Esophagus mucosa (tissue), 1 donor: ENCODE measurements around the gene ZBTB32. TPM values are rescaled to one million over a fixed set of nuclear protein-coding genes. Genes with fewer than 3 reads are reported as not detected.
A peak's percentile ranks its signal among the peaks of the same experiment; 100 is the strongest.
"Not testable (repeated sequence)": the region's sequence is repeated elsewhere in the genome, so short reads cannot be mapped to it uniquely, and the experiment has no call there.

Experiments
- ATAC-seq: fragments of 200-7000 bp; cut with Tn5 transposase; one replicate; pipeline ENCODE4 v1.9.1; 2020
- total RNA-seq: library from RNA; stranded (reverse); gene quantifications from one replicate; pipeline ENCODE4 v1.2.4, GENCODE V29; 2023
- donor health status: DM: yes; HTN: yes; CAD: no.

Gene ZBTB32
- total RNA-seq, 1 donor from 2014 or later, result not detected

DNA sequence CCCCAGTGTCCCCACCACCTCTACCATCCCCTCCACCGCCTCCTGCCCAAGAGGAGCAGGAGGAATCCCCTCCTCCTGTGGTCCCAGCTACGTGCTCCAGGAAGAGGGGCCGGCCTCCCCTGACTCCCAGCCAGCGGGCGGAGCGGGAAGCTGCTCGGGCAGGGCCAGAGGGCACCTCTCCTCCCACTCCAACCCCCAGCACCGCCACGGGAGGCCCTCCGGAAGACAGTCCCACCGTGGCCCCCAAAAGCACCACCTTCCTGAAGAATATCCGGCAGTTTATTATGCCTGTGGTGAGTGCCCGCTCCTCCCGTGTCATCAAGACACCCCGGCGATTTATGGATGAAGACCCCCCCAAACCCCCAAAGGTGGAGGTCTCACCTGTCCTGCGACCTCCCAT is 16.3 kb downstream of the ZBTB32 start:
- ATAC-seq, result no peak

DNA sequence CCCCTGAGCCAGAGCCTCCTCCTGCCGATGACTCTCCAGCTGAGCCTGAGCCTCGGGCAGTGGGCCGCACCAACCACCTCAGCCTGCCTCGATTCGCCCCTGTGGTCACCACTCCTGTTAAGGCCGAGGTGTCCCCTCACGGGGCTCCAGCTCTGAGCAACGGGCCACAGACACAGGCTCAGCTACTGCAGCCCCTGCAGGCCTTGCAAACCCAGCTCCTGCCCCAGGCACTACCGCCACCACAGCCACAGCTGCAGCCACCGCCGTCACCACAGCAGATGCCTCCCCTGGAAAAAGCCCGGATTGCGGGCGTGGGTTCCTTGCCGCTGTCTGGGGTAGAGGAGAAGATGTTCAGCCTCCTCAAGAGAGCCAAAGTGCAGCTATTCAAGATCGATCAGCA is 17.0 kb downstream of the ZBTB32 start:
- ATAC-seq, result no peak

DNA sequence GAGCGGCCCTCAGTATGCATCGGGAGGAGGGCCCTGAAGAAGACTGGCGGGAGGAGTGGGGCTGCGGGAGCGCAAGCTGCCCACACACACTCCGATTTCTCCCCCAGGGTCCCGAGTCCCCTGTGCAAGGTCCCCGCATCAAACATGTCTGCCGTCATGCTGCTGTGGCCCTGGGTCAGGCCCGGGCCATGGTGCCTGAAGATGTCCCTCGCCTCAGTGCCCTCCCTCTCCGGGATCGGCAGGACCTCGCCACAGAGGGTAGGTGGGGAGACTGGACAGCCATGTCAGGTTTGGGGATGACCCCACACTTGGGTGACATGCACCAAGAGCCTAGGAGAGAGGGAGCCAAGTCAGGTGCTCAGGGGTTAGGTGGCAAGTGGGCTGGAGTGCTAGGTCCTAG is 18.1 kb downstream of the ZBTB32 start:
- ATAC-seq, result no peak

DNA sequence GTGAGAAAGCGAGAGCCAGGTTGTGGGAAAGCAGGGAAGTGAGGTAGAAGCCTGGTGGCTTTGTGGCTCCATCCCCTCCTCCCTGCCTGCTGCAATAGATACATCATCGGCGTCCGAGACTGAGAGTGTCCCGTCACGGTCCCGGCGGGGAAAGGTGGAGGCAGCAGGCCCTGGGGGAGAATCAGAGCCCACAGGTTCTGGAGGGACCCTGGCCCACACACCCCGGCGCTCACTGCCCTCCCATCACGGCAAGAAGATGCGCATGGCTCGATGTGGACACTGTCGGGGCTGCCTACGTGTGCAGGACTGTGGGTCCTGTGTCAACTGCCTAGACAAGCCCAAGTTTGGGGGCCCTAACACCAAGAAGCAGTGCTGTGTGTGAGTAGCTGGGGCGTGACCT is 18.5 kb downstream of the ZBTB32 start:
- ATAC-seq, result no peak

DNA sequence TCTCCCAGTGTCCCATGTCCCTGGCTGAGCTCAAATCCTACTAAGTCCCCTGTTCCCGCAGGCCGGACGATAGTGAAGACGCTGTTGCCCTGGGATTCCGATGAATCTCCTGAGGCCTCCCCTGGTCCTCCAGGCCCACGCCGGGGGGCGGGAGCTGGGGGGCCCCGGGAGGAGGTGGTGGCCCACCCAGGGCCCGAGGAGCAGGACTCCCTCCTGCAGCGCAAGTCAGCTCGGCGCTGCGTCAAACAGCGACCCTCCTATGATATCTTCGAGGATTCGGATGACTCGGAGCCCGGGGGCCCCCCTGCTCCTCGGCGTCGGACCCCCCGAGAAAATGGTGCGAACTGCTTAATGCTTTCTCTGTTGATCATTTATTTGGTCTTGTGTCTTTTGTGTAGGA is 19.3 kb downstream of the ZBTB32 start:
- no peak for ATAC-seq

DNA sequence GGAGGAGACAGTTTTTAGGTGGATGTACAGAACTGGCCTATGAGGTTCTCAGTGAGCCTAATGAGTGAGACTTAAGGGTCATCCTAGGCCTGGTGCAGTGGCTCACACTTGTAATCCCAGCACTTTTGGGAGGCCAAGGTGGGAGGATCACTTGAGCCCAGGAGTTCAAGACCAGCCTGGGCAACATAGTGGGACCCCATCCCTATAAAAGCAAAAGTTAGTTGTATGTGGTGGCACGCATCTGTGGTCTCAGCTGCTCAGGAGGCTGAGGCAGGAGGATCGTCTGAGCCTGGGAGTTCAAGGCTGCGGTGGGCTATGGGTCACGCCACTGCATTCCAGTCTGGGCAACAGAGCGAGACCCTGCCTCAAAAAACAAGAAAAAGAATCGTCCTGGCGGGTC is 19.8 kb downstream of the ZBTB32 start:
- ATAC-seq, result not testable (repeated sequence)

DNA sequence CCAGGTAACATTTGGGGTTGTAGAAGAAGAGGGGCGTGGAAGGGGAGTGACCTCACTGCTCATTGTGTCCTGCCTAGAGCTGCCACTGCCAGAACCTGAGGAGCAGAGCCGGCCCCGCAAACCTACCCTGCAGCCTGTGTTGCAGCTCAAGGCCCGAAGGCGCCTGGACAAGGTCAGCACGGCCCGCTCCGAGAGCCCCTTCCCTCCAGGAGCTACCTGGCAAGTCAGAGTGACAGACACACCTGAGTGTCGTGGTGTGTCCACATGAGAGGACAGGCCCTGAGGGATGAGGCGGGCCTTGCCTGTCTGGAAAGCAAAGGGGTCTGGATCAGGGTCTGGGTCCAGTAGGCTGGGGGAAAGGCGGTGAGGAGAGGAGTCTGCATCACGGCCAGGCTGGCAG is 20.2 kb downstream of the ZBTB32 start:
- ATAC-seq, result no peak

DNA sequence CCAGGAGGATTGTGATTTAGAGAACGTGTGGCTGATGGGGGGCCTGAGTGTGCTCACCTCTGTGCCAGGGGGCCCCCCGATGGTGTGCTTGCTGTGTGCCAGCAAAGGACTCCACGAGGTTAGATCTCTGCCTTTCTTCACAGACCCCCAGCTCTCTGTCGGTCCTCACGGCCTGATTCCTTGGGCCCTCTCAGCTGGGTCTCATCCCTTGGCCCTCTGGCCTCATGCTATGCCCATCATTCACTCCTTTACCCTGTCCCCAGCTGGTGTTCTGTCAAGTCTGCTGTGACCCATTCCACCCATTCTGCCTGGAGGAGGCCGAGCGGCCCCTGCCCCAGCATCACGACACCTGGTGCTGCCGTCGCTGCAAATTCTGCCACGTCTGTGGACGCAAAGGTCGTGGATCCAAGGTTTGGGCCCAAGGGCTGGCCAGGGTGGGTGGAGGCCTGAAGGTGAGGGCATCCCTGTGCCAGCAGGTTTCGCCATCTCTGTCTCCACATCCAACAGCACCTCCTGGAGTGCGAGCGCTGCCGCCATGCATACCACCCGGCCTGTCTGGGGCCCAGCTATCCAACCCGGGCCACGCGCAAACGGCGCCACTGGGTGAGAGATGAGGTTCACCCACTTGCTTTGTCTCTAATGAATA is 21.0 kb downstream of the ZBTB32 start:
- ATAC-seq, result no peak

DNA sequence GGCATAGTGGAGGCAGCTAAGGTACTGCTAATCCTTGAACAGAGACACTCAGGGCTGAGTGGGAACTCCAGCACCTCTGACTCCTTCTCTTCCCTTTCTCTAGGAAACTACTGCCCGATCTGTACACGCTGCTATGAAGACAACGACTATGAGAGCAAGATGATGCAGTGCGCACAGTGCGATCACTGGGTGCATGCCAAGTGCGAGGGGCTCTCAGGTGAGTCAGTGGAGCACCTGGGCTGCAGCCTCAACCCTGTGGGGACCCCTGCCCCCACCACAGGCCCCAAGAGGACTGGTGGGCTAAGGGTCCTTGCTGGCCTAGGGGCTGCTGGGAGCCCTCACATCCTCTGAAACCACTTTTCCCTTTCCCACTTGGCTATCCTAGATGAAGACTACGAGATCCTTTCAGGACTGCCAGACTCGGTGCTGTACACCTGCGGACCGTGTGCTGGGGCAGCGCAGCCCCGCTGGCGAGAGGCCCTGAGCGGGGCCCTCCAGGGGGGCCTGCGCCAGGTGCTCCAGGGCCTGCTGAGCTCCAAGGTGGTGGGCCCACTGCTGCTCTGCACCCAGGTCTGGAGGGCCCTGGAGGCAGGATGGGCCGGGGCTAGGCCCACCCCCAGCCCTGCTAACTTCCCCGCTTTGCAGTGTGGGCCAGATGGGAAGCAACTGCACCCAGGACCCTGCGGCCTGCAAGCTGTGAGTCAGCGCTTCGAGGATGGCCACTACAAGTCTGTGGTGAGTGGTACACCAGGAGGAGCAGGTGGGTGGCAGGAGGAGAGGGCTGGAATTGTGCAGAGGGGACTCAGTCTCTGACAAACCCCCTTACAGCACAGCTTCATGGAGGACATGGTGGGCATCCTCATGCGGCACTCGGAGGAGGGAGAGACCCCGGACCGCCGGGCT is 22.9 kb downstream of the ZBTB32 start:
- no peak for ATAC-seq

DNA sequence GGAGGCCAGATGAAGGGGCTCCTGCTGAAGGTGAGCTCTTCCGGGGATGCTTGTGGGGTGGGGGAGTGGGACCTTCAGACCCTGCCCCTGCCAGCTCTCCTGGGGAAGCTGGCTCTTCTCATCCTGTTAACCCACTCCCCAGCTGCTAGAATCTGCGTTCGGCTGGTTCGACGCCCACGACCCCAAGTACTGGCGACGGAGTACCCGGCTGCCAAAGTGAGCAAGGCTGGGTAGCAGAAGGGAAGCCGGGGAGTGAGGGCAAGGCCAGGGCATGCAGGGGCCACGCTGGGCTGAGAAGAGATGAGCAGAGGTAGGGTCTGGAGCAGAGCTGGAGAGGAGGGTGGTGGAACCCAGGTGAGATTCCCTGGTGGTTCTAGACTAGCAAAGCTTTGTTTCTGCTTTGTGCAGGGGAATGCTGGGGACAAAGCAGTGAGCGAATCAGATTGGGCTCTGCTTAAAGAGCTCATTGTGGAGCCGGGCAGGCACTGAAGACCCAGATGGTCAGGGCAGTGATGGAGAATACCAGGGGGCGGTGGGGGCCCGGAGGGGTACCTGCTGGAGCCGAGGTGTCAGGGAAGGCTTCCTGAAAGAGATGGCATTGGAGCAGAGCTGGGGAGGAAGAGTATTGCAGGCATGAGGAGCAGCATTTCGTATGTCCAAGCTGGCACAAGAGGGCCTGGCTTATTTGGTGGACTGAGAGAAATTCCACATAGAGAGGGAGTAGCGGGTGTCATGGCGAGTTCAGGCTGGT is 23.8 kb downstream of the ZBTB32 start:
- ATAC-seq, result no peak

DNA sequence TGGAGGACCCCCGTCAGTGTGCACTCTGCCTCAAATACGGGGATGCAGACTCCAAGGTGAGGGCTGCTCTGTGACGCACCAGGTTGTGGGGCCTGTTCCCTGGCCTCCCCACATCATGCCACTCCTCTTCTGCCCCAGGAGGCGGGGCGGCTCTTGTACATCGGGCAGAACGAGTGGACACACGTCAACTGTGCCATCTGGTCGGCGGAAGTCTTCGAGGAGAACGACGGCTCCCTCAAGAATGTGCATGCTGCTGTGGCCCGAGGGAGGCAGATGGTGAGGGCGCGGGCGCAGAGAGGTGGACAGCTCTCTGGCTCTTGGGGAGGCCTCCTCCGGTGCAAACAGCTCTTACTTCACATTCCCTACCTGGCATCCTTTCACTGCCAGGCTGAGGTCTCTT is 24.7 kb downstream of the ZBTB32 start:
- no peak for ATAC-seq

DNA sequence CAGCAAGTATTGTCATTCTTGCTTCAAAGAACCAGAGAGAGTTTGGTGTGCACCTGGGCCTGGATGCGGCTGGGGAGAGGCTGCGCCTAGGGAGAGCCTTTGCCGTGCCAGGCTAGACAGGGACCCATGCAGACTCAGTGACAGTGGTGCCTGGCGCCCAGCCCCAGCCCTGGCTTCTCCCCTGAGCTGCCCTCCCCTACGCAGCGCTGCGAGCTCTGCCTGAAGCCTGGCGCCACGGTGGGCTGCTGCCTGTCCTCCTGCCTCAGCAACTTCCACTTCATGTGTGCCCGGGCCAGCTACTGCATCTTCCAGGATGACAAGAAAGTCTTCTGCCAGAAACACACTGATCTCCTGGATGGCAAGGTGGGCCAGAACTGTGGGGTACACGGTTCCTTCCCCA is 25.4 kb downstream of the ZBTB32 start:
- no peak for ATAC-seq

DNA sequence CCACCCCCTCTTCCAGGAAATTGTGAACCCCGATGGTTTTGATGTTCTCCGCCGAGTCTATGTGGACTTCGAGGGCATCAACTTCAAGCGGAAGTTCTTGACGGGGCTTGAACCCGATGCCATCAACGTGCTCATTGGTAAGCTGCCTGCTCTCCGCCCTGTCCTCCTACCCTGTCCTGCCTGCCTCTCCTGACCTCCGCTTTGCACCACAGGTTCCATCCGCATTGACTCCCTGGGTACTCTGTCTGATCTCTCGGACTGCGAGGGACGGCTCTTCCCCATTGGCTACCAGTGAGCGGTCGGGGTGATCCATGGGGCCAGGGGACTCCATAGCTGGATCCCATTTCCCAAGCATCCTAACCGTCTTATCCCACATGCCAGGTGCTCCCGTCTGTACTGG is 26.0 kb downstream of the ZBTB32 start:
- no peak for ATAC-seq

DNA sequence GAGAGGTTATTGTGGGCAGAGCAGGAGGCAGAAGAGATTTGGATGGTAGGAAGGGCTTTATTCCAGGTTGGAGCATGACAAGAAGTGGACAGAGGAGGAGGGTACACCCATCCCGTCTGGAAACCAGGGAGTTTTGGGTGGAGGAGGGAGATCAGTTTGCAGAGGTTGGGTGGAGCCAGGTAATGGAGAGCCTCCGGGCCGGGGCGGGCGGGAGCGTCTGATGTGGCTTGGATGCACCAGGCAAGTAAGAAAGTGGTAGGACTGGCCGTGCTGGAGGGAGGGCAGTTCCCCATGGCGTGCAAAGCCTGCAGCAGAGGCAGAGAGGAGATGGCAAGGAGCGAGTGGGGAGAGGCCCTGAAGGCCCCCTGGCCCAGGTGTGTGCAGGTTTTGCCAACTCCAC is 27.0 kb downstream of the ZBTB32 start:
- peak; percentile 80 for ATAC-seq

DNA sequence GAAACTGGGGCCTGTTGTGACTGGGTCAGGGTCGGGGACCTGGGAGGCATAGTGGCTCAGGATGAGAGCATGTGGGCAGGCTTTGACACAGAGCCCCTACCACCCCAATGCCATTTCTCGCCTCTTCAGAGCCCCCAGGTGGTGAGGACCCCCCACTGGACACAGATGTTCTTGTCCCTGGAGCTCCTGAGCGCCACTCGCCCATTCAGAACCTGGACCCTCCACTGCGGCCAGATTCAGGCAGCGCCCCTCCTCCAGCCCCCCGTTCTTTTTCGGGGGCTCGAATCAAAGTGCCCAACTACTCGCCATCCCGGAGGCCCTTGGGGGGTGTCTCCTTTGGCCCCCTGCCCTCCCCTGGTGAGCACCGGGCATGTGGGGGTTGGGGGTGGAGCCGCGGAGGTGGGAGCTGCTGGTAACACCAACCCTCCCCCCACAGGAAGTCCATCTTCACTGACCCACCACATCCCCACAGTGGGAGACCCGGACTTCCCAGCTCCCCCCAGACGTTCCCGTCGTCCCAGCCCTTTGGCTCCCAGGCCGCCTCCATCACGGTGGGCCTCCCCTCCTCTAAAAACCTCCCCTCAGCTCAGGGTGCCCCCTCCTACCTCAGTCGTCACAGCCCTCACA is 27.5 kb downstream of the ZBTB32 start:
- no peak for ATAC-seq

DNA sequence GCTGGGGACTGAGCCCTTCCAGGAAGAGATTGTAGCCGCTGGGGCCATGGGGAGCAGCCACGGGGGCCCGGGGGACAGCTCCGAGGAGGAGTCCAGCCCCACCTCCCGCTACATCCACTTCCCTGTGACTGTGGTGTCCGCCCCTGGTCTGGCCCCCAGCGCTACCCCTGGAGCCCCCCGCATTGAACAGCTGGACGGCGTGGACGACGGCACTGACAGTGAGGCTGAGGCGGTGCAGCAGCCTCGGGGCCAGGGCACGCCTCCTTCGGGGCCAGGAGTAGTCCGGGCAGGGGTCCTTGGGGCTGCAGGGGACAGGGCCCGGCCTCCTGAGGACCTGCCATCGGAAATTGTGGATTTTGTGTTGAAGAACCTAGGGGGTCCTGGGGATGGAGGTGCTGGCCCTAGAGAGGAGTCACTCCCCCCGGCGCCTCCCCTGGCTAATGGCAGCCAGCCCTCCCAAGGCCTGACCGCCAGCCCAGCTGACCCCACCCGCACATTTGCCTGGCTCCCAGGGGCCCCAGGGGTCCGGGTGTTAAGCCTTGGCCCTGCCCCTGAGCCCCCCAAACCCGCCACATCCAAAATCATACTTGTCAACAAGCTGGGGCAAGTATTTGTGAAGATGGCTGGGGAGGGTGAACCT is 28.3 kb downstream of the ZBTB32 start:
- ATAC-seq, result no peak

DNA sequence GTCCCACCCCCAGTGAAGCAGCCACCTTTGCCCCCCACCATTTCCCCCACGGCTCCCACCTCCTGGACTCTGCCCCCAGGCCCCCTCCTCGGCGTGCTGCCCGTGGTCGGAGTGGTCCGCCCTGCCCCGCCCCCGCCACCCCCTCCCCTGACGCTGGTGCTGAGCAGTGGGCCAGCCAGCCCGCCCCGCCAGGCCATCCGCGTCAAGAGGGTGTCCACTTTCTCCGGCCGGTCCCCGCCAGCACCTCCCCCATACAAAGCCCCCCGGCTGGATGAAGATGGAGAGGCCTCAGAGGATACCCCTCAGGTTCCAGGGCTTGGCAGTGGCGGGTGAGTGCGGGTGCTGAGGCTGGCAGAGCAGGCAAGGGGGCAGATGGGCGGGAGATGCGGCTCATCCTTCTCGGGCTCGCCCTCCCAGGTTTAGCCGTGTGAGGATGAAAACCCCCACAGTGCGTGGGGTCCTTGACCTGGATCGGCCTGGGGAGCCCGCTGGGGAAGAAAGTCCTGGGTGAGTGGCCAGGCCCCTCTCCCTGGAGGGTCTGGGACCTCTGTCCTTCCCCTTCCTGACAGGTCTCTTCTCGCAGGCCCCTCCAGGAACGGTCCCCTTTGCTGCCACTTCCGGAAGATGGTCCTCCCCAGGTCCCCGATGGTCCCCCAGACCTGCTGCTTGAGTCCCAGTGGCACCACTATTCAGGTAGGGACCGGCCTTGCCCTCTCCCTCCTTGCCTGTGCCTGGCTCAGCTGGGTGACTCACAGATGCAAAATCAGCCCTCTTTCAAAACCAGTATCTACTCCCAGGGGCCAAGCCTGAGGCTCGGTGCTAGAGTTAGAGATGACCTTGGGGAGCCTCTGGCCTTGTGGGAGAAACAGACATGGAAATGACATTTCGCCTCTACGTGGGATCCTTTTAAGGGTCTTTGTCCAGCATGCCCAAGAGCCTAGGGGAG is 29.1 kb downstream of the ZBTB32 start:
- no peak for ATAC-seq

DNA sequence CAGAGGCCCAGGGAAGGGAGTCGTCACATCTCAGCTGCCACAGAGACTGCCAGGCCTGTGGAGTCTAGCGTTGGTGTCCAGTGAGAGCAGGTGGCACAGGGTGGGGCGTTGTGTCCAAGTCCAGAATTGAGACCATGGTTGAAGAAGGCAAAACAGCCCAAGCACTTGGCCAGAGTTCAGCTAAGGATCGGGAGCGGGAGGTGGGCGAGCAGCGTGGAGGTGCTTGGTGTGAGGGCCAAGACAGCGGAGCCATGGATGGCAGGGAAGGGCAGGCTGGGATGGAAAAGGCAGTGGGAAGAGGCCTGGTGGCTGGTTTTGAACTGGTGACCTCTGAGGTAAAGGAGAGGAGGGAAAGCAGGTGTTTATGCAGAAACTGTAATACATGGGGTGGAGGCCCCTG is 29.9 kb downstream of the ZBTB32 start:
- ATAC-seq, result no peak

DNA sequence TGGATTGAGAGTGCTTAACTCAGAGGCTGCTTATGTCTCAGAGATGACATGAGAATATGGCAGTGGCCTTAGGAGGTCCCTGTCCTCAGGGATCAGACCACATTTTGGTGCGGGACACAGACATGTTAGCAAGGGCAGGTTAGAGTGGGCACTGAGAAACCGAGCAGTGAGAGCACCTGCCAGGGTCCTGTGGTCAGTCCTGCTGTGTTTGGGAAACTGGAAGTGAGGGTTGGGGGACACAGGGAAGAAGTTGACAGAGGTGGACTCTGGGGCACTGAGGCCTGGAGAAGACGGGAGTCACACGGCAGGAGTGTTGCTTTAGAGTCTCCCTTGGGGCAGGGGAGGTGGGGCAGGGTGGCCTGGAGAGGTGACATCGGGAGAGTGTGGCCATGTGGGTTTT is 30.5 kb downstream of the ZBTB32 start:
- ATAC-seq, result no peak

DNA sequence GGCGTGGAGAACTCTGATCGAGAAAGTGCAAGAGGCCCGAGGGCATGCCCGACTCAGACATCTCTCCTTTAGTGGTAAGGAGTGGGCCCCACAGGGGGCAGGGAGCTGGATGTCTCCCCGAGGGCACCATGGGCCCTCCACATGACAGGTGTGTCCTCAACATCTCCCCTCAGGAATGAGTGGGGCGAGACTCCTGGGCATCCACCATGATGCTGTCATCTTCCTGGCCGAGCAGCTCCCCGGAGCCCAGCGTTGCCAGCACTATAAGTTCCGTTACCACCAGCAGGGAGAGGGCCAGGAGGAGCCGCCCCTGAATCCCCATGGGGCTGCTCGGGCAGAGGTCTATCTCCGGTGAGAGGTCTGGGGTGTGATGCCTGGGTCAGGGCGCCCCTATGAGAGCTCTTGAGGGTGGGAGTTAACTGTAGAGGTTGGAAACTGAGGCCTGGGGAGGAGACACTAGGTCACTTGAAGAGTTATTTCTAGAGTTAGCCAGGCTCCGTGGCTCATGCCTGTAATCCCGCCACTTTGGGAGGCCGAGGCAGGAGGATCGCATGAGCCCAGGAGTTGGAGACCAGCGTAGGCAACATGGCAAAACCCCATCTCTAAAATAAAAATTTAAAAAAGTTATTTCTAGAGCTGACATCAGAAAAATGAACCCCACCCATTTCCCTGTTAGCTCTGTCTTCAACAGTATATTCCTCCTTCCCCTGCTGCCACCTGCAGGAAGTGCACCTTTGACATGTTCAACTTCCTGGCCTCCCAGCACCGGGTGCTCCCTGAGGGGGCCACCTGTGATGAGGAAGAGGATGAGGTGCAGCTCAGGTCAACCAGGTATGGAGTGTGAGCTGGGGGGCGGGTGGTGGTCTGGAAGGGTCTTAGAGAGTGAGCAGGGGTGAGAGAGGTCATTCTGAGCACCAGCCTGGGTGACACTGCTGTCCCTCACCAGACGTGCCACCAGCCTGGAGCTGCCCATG is 32.8 kb downstream of the ZBTB32 start:
- no peak for ATAC-seq
